Neuronal stem cell (in vitro differentiated cells): ENCODE results near the gene REV1.

Source experiments
- DNase-seq: peaks from one replicate; pipeline ENCODE4 v3.0.0-alpha.2; 2013; ENCODE audit warnings: low spot score
- H2AFZ ChIP-seq: one replicate; pipeline ENCODE4 v1.6.1; 2013; ENCODE audit warnings: mild to moderate bottlenecking, low read length, inconsistent platforms
- H2AK5ac ChIP-seq: 2 replicates; pipeline ENCODE4 v1.6.1; 2013; ENCODE audit warnings: low read depth, mild to moderate bottlenecking, inconsistent platforms, low read length, moderate library complexity, mixed read lengths
- H2BK120ac ChIP-seq: 2 replicates; pipeline ENCODE4 v1.6.1; 2013; ENCODE audit warnings: low read depth, mild to moderate bottlenecking, inconsistent platforms, low read length, moderate library complexity, mixed read lengths
- H2BK12ac ChIP-seq: one replicate; pipeline ENCODE4 v1.6.1; 2013; ENCODE audit warnings: low read length, inconsistent platforms
- H2BK15ac ChIP-seq: 2 replicates; pipeline ENCODE4 v1.6.1; 2013; ENCODE audit warnings: mild to moderate bottlenecking, low read length, inconsistent platforms, mixed read lengths
- H2BK5ac ChIP-seq: one replicate; pipeline ENCODE4 v1.6.1; 2013; ENCODE audit warnings: inconsistent platforms, mild to moderate bottlenecking, low read length, moderate library complexity
- H3K14ac ChIP-seq: one replicate; pipeline ENCODE4 v1.6.1; 2013; ENCODE audit warnings: low read length, inconsistent platforms
- H3K18ac ChIP-seq: 2 replicates; pipeline ENCODE4 v1.6.1; 2013; ENCODE audit warnings: low read length, inconsistent platforms
- H3K23ac ChIP-seq: 2 replicates; pipeline ENCODE4 v1.6.1; 2013; ENCODE audit warnings: low read depth, mild to moderate bottlenecking, mixed read lengths, low read length, inconsistent platforms; ENCODE audit not compliant: poor library complexity
- H3K27ac ChIP-seq: replicated peaks from 3 replicates; pipeline ENCODE4 v1.5.1; 2013; ENCODE audit warnings: low read length, inconsistent platforms
- H3K27me3 ChIP-seq, 3 experiments: 2 replicates each; pipeline ENCODE4 v1.6.1; 2013; ENCODE audit warnings: low read length in 3 of 3, mild to moderate bottlenecking in 2 of 3, inconsistent platforms in 1 of 3, low read depth in 1 of 3, mixed read lengths in 1 of 3, moderate library complexity in 1 of 3; ENCODE audit not compliant: control insufficient read depth in 3 of 3, insufficient read depth in 3 of 3
- H3K36me3 ChIP-seq, 2 donors: replicated peaks in 1 of 2; 2 replicates each; pipeline ENCODE4 v1.6.1; 2013; ENCODE audit warnings: low read length in 2 of 2; ENCODE audit not compliant: control insufficient read depth in 2 of 2, insufficient read depth in 2 of 2
- H3K4ac ChIP-seq: 2 replicates; pipeline ENCODE4 v1.6.1; 2013; ENCODE audit warnings: inconsistent platforms, mild to moderate bottlenecking, low read length, moderate library complexity
- H3K4me1 ChIP-seq, 2 donors: 1 replicate in 1 of 2; 2 replicates in 1 of 2; pipeline ENCODE4 v1.6.1; 2013; ENCODE audit warnings: low read length in 2 of 2, low read depth in 1 of 2; ENCODE audit not compliant: control insufficient read depth in 2 of 2, insufficient read depth in 1 of 2
- H3K4me2 ChIP-seq: one replicate; pipeline ENCODE4 v1.6.1; 2013; ENCODE audit warnings: mild to moderate bottlenecking, low read length, inconsistent platforms; ENCODE audit not compliant: insufficient read depth, poor library complexity, severe bottlenecking
- H3K4me3 ChIP-seq, 2 donors: 2 replicates each; pipeline ENCODE4 v1.5.1; 2013; ENCODE audit warnings: low read length in 2 of 2, mild to moderate bottlenecking in 2 of 2, inconsistent platforms in 1 of 2, moderate library complexity in 1 of 2
- H3K79me1 ChIP-seq: one replicate; pipeline ENCODE4 v1.6.1; 2013; ENCODE audit warnings: low read depth, mild to moderate bottlenecking, inconsistent platforms, low read length, moderate library complexity
- H3K9ac ChIP-seq: one replicate; pipeline ENCODE4 v1.6.1; 2013; ENCODE audit warnings: mild to moderate bottlenecking, low read depth, low read length, inconsistent platforms; ENCODE audit not compliant: poor library complexity
- H3K9me3 ChIP-seq, 2 donors: replicated peaks in 1 of 2; 2 replicates each; pipeline versions ENCODE3 to v1.6.1; 2013; ENCODE audit warnings: low read length in 2 of 2, mild to moderate bottlenecking in 2 of 2, inconsistent platforms in 1 of 2, low read depth in 1 of 2, mixed read lengths in 1 of 2, moderate library complexity in 1 of 2; ENCODE audit not compliant: control insufficient read depth in 2 of 2, insufficient read depth in 1 of 2
- H4K8ac ChIP-seq: one replicate; pipeline ENCODE4 v1.6.1; 2013; ENCODE audit warnings: low read depth, mild to moderate bottlenecking, inconsistent platforms, low read length, moderate library complexity
- H4K91ac ChIP-seq: one replicate; pipeline ENCODE4 v1.6.1; 2013; ENCODE audit warnings: low read length, low read depth, mild to moderate bottlenecking, inconsistent platforms; ENCODE audit not compliant: poor library complexity
- WGBS, 2 donors: extraction: QIAGEN DNeasy Blood & Tissue Kit; methylation state at CpG; one replicate each; pipeline ENCODE4 v1.1.7; 2013; ENCODE audit warnings: missing lambda C conversion rate in 2 of 2, mixed read lengths in 1 of 2; ENCODE audit not compliant: insufficient read length in 2 of 2, insufficient replicate concordance in 1 of 2; ENCODE audit errors: extremely low coverage in 2 of 2; 5-methylcytosine and 5-hydroxymethylcytosine counted together

Gene REV1

GRCh38 chr2:99509387-99509786 is 19.6 kb upstream of the REV1 start:
- no peaks in the 10 kb centered on the region for H3K9me3 ChIP-seq

GRCh38 chr2:99507937-99508818 is 18.4 kb upstream of the REV1 start:
- Histone ChIP-seq H2AFZ (no peak overlapping the region), H3K27ac (no peak overlapping the region), H3K4me1 (no peaks in the 10 kb centered on the region), H3K18ac (no peak overlapping the region), H3K14ac (no peak overlapping the region), H2BK120ac (no peak overlapping the region), H3K4me2 (no peak overlapping the region), H3K4me3 (no peak overlapping the region), H3K23ac (no peak overlapping the region), H2AK5ac (no peak overlapping the region), H3K4ac (no peak overlapping the region), H3K9me3 (no peaks in the 10 kb centered on the region), H2BK12ac (no peak overlapping the region), H2BK5ac (no peak overlapping the region), H3K9ac (no peak overlapping the region), H3K27me3 (peaks cover 0 to 15% (median 0%) of the 10 kb centered on the region in 3 experiments), H4K8ac (no peak overlapping the region), H2BK15ac (no peak overlapping the region), H3K36me3 (no peaks in the 10 kb centered on the region), H4K91ac (no peak overlapping the region), H3K79me1 (no peaks in the 10 kb centered on the region)
- no peak for DNase-seq
- no CpG with 5 or more reads among the region's 7 CpGs for WGBS, 2 donors

More at GRCh38 chr2:99509387-99509786, 19.6 kb upstream of the REV1 start:
- Histone ChIP-seq H2AK5ac (no peak overlapping the region), H4K8ac (no peak overlapping the region), H2BK120ac (no peak overlapping the region), H2BK15ac (no peak overlapping the region), H3K9ac (no peak overlapping the region), H3K27ac (no peak overlapping the region), H3K18ac (no peak overlapping the region), H3K27me3 (peaks cover 0 to 15% (median 2%) of the 10 kb centered on the region in 3 experiments), H2BK5ac (no peak overlapping the region), H3K4me1 (no peaks in the 10 kb centered on the region), H3K23ac (no peak overlapping the region), H3K79me1 (no peaks in the 10 kb centered on the region), H3K4me3 (no peak overlapping the region), H4K91ac (no peak overlapping the region), H3K4me2 (no peak overlapping the region), H2BK12ac (no peak overlapping the region), H3K36me3 (no peaks in the 10 kb centered on the region), H3K14ac (no peak overlapping the region), H3K4ac (no peak overlapping the region), H2AFZ (no peak overlapping the region)
- WGBS, 2 donors = no CpG with 5 or more reads among the region's 4 CpGs
- DNase-seq = no peak

GRCh38 chr2:99504844-99505584 is 15.2 kb upstream of the REV1 start:
- Histone ChIP-seq H3K4me3 (no peak overlapping the region), H2AK5ac (no peak overlapping the region), H3K27ac (no peak overlapping the region), H2AFZ (no peak overlapping the region), H2BK5ac (no peak overlapping the region), H2BK12ac (no peak overlapping the region), H3K9me3 (no peaks in the 10 kb centered on the region), H3K4ac (no peak overlapping the region), H3K27me3 (peaks cover 0 to 7% (median 0%) of the 10 kb centered on the region in 3 experiments), H4K91ac (no peak overlapping the region), H3K23ac (no peak overlapping the region), H3K4me2 (no peak overlapping the region), H2BK120ac (no peak overlapping the region), H3K36me3 (no peaks in the 10 kb centered on the region), H3K14ac (no peak overlapping the region), H3K9ac (no peak overlapping the region), H2BK15ac (no peak overlapping the region), H3K4me1 (no peaks in the 10 kb centered on the region), H3K79me1 (no peaks in the 10 kb centered on the region), H4K8ac (no peak overlapping the region), H3K18ac (no peak overlapping the region)
- no peak for DNase-seq
- WGBS, 2 donors = no CpG with 5 or more reads among the region's 4 CpGs
